ENCODE measurements around the gene ZBTB7A.

Gene ZBTB7A

DNA sequence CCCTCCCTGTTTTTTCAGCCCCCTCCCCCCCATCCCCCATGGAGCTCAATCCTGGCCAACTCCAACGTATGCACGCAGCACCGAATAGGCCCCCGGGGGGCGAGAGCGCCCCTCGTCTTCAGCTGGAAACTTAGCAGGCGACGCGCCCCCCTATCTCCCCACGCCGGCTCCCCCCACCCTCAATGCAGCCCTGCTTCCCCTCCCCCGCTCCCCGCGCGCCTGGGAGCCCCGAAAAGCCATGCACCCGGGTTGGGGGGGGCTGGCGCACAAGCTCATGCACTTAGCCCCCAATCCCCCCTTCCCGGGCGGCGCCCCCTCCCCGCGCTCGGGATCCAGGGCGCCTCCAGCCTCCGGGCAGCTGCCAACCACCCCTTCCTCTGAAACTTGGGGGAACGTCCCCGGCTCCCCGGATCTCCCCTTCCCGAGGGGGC is 508 bp downstream of the ZBTB7A start:
- peak; percentile 64 for DNase-seq

GRCh38 chr19:4065430-4066175 is 1.1 kb downstream of the ZBTB7A start:
- DNase-seq = peak; percentile 96

DNA sequence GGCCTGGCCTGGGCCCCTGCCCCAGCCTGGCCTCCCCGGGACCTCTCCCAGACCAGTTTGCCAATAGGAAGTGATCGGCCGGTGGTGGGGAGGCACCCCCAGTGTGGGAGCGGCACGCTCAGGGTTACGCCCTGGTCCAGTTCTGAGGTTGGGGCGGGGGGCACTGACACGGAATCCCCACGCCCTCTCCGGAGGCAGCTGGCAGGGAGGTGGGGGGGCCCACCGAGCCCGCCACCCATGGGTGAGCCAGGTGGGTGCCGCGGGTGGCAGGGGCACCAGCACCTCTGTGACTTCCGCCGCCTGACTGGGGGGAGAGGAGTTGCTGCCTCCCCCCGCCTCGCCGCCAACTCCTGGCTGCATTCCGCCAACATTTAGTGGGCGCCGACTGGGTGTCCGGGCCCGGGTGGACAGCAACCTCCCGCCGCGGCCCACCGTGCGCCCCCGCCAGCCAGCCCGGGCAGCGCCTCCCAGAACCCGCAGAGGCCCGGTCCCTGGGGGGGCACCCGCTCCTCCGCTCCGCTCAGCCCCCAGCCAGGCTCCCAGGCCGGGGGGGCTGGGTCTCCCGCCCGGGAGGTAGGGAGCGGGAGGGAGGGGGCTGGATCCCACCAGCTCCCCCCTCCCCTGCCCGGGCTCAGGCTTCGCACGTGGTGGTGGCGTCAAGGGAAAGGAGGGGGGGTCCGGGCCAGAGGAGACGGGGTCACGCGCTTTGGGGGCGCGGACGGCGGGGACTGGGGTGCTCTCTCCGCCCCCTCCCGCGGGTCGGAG is 2.0 kb downstream of the ZBTB7A start:
- DNase-seq = peak; percentile 64

- DNase-seq = no peak
These were observed 2.6 kb downstream of the ZBTB7A start for GRCh38 chr19:4064149-4064495.

DNA sequence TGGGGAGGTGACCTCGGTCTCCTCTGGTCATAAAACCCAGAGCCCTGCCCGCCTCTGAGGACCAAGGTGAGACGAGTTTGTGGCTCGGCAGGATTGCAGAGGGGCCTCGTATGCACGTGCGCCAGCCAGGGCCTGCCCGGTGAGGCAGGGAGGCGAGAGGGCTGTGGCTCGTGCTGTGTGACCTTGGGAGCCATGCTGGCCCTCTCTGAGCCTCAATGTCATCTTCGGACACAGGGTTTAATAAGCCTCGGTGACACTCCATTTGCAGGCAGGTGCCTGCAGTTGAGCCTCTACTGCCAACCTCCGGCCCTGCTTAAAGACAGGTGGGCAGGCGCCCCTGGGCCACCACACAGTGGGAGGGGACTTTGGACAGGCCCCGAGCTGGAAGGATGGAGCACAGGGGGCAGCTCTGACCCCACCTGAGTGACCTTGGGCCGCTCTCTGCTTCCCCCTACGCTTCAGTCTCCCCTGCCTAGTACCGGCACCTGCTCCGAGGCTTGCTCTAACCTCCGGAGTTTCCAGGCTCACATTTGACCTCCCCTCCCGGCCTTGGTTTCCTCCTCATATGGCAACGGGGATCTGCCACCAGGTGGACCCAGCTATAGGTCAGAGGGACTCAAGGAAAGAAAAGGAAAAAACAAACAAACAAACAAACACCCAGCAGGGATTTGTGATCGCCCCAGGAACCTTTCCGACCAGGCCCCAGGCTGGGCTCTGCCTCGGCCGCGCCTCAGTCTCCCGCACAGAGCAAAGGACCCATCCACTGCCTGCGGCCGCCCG is 3.1 kb downstream of the ZBTB7A start:
- no peak for DNase-seq

- no peak for DNase-seq
These were observed 4.0 kb downstream of the ZBTB7A start for GRCh38 chr19:4062419-4063368.

DNA sequence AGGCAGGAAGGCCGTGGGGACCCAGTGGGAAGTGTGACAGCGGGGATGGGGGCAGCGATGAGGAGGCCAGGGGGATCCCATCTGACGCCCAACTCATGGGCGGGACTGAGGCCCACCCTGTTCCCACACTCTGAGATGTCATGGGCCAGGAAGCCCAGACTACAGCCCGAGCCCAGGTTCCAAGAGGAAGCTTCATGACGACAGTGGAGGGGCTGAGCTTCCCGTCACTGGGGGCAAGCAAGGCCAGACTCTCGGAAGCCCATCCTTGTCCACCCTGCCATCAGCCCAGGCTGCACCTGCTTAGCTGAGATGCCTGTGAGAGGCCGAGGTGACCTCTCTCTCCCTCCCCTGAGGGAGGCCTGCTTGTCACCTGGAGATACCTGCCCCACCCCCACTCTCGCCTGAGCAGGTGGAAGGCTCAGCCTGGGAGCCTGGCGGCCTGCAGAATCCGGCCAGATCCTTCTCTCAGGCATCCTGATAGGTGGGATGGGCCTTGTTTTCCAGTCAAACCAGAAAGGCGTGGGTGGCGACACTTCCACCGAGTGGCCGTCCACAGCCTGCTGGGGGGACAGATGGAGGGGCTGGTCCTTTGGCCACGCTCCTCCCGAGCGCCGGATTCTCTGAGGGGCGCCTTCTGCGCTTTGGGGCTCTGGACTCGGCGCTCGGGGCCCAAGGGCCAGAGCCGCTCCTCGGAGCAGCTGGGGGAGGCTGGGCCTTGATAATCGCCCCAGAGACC is 4.8 kb downstream of the ZBTB7A start:
- DNase-seq = no peak

GRCh38 chr19:4061178-4061682 is 5.5 kb downstream of the ZBTB7A start:
- DNase-seq = no peak

DNA sequence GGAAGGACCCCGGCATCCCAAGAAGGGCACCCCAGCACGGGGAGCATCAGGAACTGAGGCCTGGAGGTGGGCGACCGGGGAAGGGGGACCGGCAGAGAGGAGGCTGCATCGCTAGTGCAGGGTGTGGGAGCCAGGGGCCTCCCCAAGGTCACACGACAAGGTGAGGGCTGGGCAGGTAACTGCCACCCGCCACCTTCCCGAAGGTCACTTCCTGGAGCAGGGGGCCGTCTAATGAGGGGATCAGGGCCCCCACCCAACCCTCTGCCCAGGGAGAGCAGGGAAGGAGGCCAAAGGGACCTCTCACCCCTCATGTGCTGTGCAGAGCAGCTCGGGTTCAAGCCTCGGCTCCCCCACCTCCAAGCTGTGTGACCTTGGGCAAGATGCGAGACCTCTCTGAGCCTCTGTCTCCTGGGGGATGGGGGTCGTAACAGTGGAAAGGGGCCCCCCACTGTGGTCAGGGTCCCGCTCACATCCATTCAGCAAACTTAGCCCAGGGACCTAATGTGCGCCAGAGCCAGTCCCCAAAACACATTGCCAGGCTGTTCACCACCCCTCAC is 6.0 kb downstream of the ZBTB7A start:
- DNase-seq = no peak

GRCh38 chr19:4059891-4060620 is 6.6 kb downstream of the ZBTB7A start:
- peak; percentile 71 for DNase-seq

- DNase-seq = no peak
These were observed 7.2 kb downstream of the ZBTB7A start for GRCh38 chr19:4059453-4059871.

DNA sequence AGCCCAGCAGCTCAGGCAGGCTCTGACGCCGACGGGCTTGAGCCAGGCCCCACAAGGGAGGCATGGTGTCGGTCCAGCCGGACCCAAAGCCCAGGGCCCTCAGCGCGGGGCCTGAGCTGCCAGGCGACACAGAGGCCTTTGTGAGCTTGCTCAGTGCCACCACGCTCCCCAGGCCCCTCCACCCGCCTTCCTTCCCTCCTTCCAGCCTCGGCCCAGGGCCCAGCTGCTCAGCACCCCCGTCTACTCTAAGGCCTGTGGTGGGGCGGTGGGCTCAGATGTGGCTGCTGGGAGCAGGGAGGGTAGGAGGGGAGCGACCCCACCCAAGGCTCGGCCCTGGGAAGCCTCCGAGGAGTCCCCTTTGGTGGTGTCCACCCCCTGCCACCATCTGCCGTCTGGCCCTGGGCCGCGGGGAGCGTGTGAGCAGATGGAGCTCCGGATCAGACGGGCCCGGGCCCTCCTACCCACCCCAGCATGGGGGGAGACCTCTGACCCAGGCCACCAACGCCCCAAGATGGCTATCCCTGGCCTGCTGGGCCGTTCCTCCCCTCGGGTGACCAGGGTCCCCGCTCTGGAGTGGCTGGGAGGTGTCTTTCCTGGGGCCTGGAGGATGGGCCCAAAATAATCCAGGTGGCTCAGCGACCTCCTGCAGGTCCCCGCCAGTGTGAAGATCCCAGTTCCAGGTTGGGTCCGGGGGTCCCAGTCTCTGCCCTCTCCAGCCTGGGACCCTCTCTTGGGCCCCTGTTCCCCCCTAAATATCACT is 7.8 kb downstream of the ZBTB7A start:
- DNase-seq = no peak

- peak; percentile 64 for DNase-seq
These were observed 8.6 kb downstream of the ZBTB7A start for GRCh38 chr19:4057931-4058692.

- no peak for DNase-seq
These were observed 11.5 kb downstream of the ZBTB7A start for GRCh38 chr19:4055209-4055552.

GRCh38 chr19:4054441-4055208 is 12.1 kb downstream of the ZBTB7A start:
- DNase-seq = no peak

DNA sequence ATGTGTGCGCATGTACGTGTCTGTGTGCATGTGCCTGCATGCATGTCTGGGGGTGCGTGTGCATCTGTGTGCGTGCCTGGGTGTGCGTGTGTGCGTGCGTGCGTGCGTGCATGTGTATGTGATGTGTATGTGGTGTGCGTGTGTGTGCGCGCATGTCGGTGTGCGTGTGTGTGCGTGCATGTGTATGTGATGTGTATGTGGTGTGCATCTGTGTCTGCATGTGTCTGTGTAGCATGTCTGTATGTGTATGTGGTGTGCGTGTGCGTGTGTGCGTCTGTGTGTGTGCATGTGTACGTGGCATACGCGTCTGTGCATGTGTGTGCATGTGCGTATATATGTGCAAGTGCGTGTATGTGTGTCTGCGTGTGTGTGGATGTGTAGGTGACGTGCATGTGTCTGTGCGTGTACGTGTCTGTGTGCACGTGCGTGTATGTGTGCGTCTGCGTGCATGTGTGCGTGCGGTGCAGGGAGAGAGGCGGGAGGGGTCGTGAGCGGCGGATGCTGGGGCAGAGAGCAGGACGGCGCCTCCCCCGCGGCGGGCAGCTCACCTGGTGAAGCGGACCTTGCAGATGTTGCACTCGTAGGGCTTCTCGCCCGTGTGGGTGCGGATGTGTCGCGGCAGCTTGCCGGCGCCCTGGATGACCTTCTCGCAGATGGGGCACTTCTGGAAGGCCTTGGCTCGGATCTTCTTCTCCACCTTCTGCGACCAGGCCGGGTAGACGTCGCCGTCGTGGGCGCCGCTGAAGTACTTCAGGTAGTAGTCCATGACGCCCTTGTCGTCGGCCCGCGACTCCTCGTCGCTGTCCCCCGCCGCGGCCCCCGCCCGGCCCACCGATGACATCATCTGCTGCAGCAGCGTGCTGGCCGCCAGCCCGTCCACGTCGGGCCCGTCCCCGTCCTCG is 13.0 kb downstream of the ZBTB7A start:
- DNase-seq = no peak

- DNase-seq = no peak
These were observed 13.7 kb downstream of the ZBTB7A start for GRCh38 chr19:4052993-4053422.

Measured in activated gamma-delta T cell treated with Interleukin-2 at 50 U/mL for 16 hours (primary cell).